Measurements from ENCODE around the gene PLD5.
"Not testable (repeated sequence)": the region's sequence is repeated elsewhere in the genome, so short reads cannot be mapped to it uniquely, and the experiment has no call there.

Gene PLD5

DNA sequence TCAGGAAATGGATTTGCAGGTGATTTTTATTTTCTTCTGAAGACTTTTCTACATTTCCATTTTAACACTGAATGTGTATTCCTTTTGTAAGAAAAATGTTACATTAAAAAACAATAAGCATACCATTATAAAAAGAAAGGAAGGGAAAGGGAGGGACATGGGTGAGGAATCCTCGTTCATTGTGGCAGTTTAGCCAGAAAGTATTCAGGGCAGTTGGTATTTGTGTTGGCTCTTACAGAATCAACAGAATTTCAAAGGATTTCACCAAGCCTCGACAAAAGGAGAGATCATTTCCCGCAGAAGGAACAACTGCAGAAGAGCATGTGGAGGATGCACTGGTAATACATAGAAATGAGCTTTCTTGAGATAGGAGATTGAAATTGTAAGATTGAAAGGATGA lies 35.0 kb downstream of the PLD5 start:
- no peak for DNase-seq (ENCODE audit: low spot score)
- FAIRE-seq, result no peak

DNA sequence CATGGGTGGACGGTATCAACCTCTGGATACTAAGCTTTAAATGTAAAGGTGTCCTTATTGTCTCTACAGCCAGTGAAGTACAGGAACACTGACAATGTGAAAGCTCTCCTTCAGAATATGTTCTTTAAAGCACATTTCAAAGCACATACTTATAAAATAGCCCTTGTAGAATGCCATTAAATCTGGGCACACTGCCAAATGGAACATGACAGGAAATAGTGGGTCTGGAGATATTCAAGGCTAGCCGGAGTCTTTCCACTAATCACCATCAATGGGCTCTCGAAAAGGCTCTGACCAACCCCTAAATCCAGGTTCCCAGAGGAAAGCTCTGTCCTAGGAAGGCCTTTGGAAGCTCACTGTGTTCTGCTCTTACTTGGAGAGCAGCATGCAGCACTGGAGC lies 46.6 kb downstream of the PLD5 start:
- DNase-seq (ENCODE audit: low spot score) (no peak), FAIRE-seq (no peak)

DNA sequence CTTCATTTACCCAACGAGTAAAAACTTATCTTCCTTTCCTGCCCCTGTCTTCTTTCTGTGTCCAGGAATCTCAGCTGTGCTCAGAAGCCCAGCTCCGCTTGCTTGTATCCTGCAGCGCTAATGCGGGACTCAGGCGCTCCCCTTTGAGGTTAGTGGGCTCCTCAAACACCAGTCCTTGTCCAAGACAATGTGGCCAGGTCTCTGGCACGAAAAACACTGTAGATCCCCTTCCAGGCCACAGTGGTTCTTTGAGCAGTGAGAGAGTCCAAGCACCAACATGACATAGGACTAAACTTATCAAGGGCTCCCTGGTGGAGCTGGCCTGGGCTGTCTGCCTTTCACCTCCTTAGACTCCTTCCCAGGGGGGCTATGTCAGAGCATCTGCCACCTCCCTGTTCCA lies 53.7 kb downstream of the PLD5 start:
- DNase-seq (ENCODE audit: low spot score) (no peak), FAIRE-seq (no peak)

DNA sequence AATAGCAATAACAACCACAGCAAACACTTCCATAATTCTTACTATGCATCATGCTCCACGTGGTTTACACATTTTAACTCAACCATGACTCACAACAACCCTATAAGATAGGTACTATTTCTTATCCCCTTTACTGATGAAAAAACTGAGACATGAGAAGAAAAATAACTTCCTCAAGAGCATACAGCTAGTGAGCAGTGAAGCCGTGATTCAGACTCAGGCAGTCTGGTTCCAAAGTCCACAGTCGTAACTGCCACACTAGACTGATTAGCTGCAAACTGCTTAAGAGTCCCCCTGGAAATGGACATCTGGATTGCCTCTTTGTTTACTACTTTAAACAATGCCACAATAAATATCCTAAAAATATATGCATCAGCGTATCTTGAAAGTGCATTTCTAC lies 55.7 kb downstream of the PLD5 start:
- FAIRE-seq, result no peak
- DNase-seq (ENCODE audit: low spot score), result peak; percentile 61

DNA sequence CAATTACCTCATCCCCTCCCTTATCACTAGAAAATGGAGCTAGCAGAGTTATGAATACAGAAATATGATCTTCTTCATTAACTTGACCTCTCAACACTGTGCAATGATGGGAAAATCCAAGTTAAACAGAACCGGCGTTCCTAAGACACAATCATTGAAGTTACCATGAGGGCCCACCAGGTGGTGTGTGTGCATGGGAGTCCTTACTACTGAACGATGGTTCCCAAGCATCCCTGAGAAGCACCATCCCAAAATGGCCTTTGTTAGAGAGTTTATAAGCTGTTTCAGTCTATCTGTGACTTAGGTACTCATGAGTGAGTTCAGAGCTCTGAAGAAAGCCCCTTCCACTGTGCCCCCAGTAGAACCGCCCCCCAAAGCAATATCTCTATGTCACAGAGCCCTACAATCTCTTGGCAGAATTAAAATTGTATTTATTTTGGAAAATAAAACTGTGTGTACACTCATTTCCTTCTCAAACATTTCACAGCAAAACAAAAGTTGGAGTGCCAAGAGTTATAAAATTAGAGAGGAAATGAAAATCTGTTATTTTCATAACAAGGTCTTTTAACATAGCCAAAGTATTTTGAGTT lies 56.8 kb downstream of the PLD5 start:
- DNase-seq (ENCODE audit: low spot score) (peak; percentile 46), FAIRE-seq (peak; percentile 18)

DNA sequence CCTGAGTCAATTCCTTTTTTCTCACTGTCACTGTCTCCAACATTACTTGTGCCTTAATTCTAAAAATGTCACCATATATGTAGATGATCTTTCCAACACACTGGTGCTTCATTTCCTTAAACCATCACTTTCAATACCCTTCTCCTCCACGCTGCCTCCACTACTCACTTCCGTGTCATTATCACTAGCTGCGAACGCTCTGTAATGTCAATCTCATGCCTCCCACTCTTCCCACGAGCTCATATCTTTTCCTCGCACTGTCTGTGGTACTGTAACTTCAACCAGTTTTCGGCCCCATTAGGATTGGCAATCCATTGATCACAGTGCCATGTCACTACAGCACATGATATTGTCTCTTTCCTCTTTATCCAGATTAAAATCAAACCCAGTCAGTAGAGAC lies 61.6 kb downstream of the PLD5 start:
- FAIRE-seq, result no peak
- no peak for DNase-seq (ENCODE audit: low spot score)

DNA sequence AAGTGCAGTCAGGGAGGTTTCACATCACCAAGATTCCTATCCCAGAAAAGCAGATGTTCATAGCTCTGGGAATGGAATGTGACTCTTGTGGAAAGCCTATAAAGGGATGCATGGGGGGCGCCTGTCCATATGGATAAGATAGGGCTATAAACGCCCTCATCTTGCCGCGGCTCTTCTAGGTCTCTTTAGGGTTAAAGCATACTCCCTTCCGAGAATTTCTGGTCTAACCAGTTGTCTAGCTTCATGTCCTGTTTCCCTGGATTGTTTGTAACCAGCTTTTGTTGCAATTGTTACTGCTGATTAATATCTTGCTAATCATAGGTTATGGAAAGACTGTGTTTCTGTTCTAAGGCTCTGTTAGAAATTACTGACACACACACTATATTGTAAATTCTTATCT lies 64.8 kb downstream of the PLD5 start:
- DNase-seq (ENCODE audit: low spot score); FAIRE-seq: not testable (repeated sequence)

DNA sequence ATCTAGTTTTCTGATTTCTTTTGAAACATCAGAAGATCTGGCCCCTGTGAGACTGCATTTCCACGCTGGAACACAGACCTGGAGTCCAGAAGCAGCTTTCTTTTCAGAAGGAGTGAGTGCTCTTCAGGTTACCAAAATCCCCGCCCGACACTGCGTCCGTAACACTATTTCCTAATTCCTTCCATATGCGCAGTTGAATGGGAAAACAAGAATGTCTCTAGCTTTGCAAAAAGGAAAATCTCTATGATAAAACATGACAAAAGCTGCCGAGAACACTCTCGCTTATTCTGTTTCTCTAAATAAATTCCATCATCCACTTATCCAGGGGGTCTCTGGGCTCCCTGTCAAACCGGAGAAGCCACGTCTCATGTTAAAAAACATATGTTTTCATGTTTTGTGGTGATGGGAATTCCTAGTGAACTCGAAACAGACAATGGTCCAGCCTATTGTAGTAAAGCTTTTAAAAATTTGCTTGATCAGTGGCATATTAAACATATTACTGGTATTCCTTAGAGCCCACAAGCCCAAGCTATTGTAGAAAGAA lies 67.7 kb downstream of the PLD5 start:
- no peak for DNase-seq (ENCODE audit: low spot score)
- FAIRE-seq, result no peak

DNA sequence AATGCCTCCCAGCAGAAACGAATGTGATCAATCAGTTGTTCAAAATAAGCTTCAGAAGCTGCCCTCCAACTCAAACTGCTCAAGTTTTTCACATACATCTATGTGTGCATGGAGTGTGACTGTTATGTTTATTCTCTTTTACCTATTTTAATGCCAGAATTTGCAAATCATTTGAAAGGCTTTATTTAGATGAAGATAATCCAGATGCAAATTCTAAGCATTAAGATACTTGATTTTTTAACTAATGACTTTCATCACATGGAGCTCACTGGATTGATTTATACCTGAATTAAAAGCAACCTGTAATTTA lies 69.5 kb downstream of the PLD5 start:
- no peak for DNase-seq (ENCODE audit: low spot score)
- FAIRE-seq, result no peak

DNA sequence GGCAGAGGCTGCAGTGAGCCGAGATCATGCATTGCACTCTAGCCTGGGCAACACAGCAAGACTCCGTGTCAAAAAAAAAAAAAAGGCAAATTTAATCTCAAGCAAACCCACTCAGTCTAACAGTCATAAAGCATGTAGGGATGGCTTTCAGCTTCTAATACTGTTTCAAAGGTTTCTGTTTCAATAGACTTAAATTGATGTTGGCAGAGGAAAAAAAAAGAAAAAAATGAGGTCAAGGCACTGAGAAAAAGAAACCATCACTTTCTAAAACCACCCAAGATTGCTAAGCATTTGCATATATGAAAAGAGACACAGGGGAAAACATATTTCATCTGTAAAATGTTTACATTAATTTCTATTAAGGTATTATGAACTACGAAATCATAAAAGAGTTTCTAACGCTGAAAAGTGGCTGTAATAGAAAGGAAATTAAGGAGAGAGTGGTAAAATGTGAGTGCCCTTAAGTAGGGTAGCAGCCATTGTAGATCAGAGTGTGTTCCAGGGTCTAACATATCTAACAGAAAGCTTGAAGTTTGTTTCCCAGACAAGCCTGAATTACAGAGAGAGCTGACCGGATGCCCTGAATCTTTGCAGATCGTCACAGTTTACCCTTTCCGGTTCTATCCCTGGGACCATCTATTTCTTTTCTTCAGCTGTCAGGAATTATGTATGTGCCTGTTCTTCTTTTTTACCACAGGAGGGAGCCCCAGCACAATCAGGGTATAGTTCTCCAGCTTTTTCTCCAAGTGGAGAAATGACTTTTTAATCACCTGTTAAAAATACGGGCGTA lies 70.0 kb downstream of the PLD5 start:
- DNase-seq (ENCODE audit: low spot score), result peak; percentile 56
- FAIRE-seq, result peak; percentile 36

DNA sequence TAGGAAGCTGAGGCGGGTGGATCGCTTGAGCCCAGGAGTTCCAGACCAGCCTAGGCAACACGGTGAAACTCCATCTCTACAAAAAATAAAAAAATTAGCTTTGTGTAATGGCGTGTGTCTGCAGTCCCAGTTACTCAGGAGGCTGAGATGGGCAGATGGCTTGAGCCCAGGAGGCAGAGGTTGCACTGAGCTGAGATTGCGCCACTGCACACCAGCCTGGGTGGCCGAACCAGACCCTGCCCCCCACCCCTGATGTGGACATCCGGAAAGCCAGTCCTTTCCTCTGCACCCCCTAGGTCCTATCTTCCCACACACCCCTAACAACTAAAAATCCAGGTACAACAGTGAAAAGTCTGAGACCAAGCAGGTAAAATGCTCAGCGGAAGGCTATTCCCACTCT lies 71.9 kb downstream of the PLD5 start:
- DNase-seq (ENCODE audit: low spot score) (no peak), FAIRE-seq (no peak)

DNA sequence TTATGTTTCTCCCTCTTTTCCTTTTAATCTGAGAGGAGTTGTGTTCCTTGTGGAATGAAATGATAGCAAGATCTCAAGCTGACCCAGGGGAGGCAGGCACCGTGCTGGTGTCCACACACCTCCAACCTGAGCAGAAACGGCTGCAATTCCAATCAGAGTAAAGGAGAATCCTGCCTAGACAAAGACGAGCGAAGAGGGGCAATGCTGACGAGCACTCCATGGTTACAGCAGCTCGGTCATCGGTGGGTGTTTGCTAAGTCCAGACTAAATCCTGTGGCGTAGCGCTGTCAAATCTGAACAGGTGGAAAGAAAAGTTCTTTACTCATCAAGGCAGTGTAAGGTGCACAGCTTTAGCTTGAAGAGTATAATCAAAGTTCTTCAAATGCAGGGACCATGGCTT lies 74.8 kb downstream of the PLD5 start:
- no peak for FAIRE-seq
- DNase-seq (ENCODE audit: low spot score), result no peak

DNA sequence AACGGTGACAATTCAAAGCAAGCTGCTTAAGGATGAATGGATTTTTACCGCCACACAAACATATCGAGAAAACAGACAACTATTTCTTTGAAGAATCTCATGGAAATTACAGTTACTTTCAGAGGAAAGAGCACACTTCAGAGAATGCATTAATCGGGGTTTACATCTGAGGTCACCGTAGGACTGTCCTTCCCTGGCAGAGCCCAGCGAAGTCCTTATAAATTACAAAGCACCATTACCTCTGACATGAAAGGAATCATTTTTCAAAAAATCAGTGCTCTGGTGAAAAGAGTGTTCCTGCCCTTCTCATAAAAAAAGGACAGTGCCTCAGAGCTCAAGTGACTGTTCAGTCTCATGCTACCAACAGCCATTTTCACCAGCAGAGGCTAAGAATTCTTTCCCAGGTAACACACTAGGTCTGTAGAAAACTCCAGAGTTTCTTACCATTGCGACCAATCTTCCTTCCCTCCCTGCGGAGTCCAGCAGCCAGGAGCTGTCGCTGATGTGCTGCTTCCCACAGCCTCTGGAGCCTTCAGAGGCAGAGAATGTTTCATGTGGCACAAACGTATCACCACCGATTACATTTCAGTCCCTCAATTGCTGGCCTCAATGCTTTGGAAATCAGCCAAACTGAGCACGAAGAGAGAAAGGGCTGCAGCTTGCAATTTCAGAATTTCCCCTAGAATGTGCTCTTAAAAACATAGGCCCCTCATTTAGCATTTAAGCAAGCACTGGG lies 75.4 kb downstream of the PLD5 start:
- FAIRE-seq (no peak), DNase-seq (ENCODE audit: low spot score) (no peak)

DNA sequence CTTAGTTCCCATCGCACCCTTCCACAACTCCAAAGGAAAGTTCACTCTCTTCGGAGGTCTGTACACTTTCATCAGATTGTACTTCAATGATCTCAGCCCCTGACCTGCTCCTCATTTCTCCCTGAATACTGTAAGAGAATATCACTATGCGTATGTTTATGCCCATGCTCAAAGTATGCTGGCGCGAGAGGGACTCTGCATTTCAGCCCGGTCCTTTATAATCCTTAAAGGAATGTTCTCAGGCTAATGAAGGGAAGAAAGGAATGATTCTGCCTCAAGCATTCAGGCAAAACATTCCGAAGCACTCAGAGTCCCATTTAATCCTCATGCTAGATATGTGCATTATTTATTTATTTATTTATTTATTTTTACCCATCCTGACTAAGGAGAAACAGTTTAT lies 76.8 kb downstream of the PLD5 start:
- FAIRE-seq, result no peak
- DNase-seq (ENCODE audit: low spot score), result no peak

DNA sequence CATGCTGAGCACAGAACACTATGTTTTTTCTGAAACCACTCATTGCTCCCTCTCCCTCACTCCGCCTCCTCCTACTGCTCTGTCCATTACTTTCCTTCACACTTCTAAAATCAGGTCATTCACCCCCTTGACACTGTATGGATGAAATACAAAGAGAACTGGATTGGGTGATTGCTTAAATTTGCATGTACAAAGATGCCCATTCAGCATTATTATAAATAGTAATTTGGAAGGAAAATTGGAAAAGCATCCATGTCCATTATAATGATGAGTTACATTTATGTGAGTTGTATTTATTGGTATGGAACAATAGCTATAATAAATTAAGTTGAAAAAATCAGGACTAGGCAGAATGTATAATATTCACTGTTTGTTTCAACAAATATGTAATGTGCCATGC lies 83.7 kb downstream of the PLD5 start:
- DNase-seq (ENCODE audit: low spot score), result no peak
- FAIRE-seq, result no peak

DNA sequence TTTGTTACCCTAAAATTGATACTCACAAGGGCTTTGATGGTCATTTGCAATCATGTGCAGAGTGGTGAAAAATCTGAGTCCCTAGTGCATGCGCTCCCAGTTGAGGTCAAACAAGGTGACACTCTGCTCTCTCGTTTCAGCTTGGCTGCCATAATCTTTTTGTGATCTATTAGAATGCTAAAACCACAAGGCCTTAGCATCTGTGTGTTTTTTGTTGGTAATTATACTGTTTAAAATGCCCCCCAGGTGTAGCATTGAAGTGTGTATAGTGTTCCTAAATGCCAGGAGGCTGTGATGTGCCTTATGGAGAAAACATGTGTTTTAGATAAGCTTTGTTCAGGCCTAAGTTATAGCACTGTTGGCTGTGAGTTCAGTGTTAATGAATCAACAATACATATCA lies 89.3 kb downstream of the PLD5 start:
- DNase-seq (ENCODE audit: low spot score) (no peak), FAIRE-seq (no peak)

DNA sequence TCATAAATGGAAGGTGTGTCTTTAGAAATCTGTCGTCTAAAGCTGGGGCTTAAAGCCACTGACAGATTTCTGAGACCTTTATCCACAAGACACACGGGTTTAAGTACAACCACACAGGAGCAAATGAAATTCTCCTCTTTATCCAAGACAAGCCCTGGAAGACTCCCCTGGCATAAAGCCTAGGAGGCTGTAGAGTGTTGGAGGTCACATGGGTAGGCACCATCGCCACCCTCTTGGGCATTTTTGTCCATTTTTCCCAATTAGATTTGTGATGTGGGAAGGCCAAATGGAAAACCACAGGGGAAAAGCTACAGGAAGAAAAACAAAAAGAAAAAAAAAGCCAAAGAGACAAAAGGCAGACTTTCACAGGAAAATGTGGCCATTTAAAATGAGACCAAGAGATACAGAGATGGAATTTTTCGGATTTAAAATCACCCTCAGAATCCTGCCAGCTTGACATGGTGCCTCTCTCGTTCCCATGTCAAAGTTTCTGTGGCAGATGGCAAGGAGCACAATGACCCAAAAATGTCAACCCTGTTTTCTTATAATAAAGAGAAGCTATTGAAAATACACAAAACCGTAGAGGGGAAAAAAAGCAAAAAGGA lies 91.9 kb downstream of the PLD5 start:
- FAIRE-seq (no peak), DNase-seq (ENCODE audit: low spot score) (no peak)

DNA sequence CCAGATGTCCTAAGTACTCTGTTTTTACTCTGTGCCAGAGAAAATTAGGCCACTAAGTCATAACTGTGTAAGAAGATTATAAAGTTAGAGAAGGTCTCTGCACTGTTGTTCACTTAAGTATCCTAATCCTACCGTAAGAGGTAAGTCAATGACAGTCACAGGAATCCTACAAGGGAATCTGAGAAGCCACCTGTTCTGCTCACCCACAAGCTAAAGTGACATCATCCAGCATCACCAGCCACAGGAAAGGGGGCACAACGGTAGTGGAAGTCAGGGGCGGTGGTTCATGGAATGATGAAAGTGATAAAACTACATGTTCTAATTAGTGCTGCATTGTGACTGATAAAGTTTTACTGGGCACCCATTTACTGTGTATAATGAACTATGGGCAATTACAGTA lies 92.7 kb downstream of the PLD5 start:
- FAIRE-seq (no peak), DNase-seq (ENCODE audit: low spot score) (no peak)

DNA sequence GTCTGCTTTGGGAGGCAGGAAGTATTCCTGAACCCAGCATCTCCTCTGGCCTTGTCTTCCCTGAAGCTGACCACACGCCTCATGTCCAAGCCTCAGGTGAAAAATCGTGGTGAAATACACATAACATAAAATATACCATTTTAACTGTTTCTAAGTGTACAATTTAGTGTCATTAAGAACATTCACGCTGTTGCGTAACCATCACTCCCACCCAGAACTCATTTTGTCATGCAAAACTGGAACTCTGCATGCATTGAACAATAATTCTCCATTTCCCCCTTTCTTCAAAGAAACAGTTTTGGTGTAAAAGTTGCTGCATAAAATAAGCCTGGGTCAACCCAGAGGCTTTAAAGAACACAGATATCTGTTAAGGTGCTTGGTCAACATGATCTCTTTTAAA lies 93.5 kb downstream of the PLD5 start:
- DNase-seq (ENCODE audit: low spot score) (no peak), FAIRE-seq (no peak)

DNA sequence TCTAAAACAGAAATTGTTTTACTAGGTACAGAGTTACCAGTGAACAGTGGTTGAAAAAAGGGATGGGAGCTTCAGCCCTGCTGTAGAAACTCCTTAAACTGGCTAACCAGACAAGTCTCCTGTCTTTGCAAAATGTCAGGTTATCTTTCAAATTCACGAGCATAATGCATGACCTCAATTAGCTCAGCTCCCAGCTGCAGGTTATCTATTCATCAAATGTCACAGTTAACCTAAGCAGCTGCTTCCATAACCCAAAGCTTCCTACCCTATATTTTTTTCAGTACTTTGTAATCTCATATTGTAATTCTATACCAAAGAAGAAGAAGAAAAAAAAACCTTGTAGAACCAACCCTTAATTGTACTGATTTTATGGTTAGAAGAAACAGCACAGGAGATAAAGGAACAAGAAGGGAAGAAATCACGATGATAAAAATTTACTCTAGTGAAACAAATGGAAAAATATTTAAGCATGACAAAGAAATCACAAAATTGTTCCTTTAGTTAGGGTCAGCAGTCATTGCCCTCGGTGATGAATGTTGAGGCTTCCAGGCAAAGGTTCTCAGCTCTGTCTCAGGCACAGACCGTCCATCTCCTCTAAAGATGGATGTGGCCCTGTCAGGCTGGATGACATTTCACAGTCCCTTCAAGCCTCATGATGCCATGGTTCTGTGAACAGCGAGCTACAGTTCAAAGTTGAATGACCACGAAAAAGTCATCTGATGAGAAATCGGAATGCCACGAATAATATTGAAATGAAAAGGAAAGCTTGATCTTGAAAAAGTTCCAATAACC lies 95.9 kb downstream of the PLD5 start:
- FAIRE-seq (no peak), DNase-seq (ENCODE audit: low spot score) (no peak)

DNA sequence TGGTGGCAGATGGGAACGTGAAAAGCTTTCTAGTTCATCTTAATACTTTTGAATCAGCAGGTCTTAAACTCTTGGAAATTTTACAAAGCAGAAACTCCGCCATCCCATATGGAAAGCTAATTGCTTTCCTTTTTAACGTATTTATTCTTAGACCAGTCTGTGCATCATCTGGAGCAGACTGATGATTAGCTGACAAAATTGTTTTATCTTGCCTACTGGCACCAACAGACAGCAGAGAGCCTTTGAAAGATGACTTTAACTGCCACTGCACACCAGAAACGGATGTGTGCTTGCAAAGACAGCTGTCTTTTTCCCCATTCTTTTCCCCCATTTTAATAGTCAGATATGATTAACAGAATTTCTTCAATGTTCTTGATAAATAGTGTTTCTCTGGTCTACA lies 97.0 kb downstream of the PLD5 start:
- no peak for FAIRE-seq
- no peak for DNase-seq (ENCODE audit: low spot score)

All from RCC 7860 (cell line).